ENCODE results near the gene OR4K17.

DNA sequence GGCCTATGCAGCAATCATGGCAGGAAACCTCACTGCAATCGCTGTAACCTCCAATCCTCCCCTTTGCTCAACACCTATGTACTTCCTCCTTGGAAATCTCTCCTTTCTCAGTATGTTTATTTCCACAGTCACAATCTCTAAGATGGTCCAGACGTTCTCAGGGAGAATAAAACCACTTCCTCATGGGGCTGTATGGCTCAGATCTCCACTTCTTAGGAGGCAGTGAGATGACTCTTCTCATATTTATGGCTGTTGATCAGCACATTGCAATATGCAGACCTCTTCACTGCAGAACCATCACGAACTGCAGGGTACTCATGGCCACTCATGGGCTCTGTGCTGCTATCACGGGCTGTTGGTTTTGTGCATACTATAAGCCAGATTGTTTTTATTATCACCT lies 17.1 kb upstream of the OR4K17 start:
- TF ChIP-seq TAF1 (IDR thresholded peaks at IDR 0.05; ENCODE audit: low read depth, low read length) = no peak
- TF ChIP-seq POLR2AphosphoS5 (IDR thresholded peaks at IDR 0.05; ENCODE audit: low read depth, low read length) = no peak
- no peak for TF ChIP-seq POLR2A (IDR thresholded peaks at IDR 0.05; ENCODE audit: low read depth, low read length)
- no peak for TF ChIP-seq SPI1 (IDR thresholded peaks at IDR 0.05; ENCODE audit: low read depth, low read length)
- no peak for TF ChIP-seq POU2F2 (IDR thresholded peaks at IDR 0.05; ENCODE audit: low read depth, low read length)
- TF ChIP-seq PAX5 (IDR thresholded peaks at IDR 0.05; ENCODE audit: insufficient read depth, low read length, severe bottlenecking) = no peak
